ENCODE data around the gene DPYSL5.

Gene DPYSL5

GRCh38 chr2:26818255-26818654, 29.7 kb upstream of the DPYSL5 start:
- no peak for DNase-seq (ENCODE audit: low spot score)
- ChIA-PET POLR2A (ENCODE audit: low non-redundant PET) (no interaction called here), CTCF (interaction anchor here (0.6 to 1.0 kb wide), 2 partner anchors 28 to 461 kb away, joined by 3 to 8 read pairs; no protein-coding TSS in a partner anchor)
- TF ChIP-seq, protein P1, sequence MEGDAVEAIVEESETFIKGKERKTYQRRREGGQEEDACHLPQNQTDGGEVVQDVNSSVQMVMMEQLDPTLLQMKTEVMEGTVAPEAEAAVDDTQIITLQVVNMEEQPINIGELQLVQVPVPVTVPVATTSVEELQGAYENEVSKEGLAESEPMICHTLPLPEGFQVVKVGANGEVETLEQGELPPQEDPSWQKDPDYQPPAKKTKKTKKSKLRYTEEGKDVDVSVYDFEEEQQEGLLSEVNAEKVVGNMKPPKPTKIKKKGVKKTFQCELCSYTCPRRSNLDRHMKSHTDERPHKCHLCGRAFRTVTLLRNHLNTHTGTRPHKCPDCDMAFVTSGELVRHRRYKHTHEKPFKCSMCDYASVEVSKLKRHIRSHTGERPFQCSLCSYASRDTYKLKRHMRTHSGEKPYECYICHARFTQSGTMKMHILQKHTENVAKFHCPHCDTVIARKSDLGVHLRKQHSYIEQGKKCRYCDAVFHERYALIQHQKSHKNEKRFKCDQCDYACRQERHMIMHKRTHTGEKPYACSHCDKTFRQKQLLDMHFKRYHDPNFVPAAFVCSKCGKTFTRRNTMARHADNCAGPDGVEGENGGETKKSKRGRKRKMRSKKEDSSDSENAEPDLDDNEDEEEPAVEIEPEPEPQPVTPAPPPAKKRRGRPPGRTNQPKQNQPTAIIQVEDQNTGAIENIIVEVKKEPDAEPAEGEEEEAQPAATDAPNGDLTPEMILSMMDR (conservative IDR thresholded peaks at IDR 0.05; ENCODE audit: low read depth) = no peak
- no peak overlapping the region for H3K27ac ChIP-seq

DNA sequence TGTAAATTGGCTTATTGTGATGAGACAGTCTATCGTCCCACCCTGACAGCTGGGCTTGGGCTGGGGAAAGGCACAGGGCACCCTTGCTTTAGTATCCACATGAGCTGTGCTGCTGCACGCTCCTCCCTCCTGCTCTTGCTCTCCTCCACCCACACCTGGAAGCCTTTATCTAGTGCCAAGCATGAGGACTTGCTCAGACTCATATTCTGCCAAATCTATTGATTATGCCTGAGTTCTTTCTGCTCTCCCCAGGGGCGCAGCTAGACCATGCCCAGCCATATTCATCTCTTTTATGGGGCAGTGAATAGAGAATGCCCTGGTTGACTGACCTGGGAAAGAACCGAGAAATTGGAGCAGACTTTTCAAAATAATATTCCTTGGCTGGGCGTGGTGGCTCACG, 29.0 kb upstream of the DPYSL5 start:
- TF ChIP-seq, protein P1 (conservative IDR thresholded peaks at IDR 0.05; ENCODE audit: low read depth) = no peak
- POLR2A ChIA-PET (ENCODE audit: low non-redundant PET) = no interaction called here
- DNase-seq (ENCODE audit: low spot score) = no peak
- no peak overlapping the region for H3K27ac ChIP-seq
- CTCF ChIA-PET = no interaction called here

DNA sequence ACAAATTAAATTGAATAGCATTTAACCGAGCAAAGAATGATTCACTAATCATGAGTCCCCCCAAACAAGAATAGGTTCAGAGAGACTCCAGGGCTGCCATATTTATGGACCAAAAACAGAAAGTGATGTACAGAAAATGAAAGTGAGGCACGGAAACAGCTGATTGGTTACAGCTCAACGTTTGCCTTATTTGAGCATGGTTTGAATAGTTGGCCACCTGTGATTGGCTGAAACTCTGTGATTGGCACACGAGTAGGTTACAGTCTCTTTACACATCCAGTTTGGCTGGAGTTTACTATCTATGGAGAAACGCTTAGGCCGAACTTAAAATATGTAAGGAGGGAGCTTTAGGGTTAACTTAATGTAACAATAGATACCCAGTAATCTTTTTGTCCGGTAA, 27.0 kb upstream of the DPYSL5 start:
- ChIA-PET POLR2A (ENCODE audit: low non-redundant PET) (no interaction called here), CTCF (interaction anchor here (0.6 kb wide), 2 partner anchors 21 to 1748 kb away, joined by 3 to 6 read pairs; no protein-coding TSS in a partner anchor)
- TF ChIP-seq, protein P1 (conservative IDR thresholded peaks at IDR 0.05; ENCODE audit: low read depth) = no peak

GRCh38 chr2:26822877-26823276, 25.1 kb upstream of the DPYSL5 start:
- ChIA-PET POLR2A (ENCODE audit: low non-redundant PET) (no interaction called here), CTCF (interaction anchor here (0.7 kb wide), 1 partner anchor 118 kb away, joined by 6 read pairs; no protein-coding TSS in a partner anchor)
- TF ChIP-seq, protein P1 (conservative IDR thresholded peaks at IDR 0.05; ENCODE audit: low read depth) = no peak
- H3K27ac ChIP-seq = no peak overlapping the region
- DNase-seq (ENCODE audit: low spot score) = no peak

More for the DNA sequence above, 27.0 kb upstream of the DPYSL5 start:
- DNase-seq (ENCODE audit: low spot score) = no peak
- H3K27ac ChIP-seq = no peak overlapping the region

DNA sequence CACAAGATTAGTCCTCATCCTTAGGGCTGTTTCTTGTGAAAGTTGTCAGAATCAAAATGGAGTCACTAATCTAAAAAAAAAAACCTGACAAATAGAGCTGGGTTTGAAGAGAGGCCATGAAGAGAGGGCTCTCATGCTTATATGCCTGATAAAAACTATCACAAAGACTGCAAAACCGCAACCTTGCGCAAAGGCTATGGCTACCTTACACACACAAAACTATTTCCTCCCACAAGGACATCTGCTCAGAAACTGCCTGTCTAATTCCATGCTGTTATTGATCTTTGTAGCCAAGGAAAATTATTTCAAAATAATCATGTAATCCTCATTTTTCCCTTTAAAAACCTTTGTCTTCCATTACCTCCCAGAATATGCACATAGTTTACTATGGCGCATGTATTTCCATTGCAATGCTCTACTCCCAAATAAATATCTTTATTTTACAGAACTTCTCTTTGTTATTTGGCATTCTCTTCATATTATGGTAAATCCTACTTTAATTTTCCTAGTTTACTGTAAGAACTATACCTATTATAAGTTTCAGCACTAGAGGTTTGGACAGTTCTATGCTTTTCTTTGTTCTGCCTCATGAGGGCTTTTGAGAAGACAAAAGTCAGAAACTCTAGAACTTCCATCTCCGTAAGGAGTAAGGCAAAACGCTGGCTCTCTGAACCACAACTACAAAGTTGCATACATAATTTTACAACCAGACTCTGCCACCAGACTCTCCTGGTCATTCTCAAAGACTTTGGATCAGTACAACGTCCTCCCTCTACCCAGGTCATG, 9.6 kb upstream of the DPYSL5 start:
- DNase-seq (ENCODE audit: low spot score) = no peak
- TF ChIP-seq, protein P1 (conservative IDR thresholded peaks at IDR 0.05; ENCODE audit: low read depth) = no peak
- H3K27ac ChIP-seq = no peak overlapping the region
- ChIA-PET CTCF (no interaction called here), POLR2A (ENCODE audit: low non-redundant PET) (no interaction called here)

GRCh38 chr2:26840937-26841610, 6.9 kb upstream of the DPYSL5 start:
- CTCF ChIA-PET = interaction anchor here (0.6 kb wide), 1 partner anchor 12 kb away, joined by 4 read pairs; no protein-coding TSS in a partner anchor

More at GRCh38 chr2:26840937-26841610, 6.9 kb upstream of the DPYSL5 start:
- no peak for DNase-seq (ENCODE audit: low spot score)
- POLR2A ChIA-PET (ENCODE audit: low non-redundant PET) = no interaction called here
- H3K27ac ChIP-seq = no peak overlapping the region
- TF ChIP-seq, protein P1 (conservative IDR thresholded peaks at IDR 0.05; ENCODE audit: low read depth) = no peak

Measured in RWPE1 (cell line).